ENCODE measurements around the gene JAK1. TPM values are rescaled to one million over a fixed set of nuclear protein-coding genes. Genes with fewer than 3 reads are reported as not detected.

The JAK1 gene
- total and polyA plus RNA-seq, 3 donors from 2014 or later, result 100 to 142 (median 117) TPM

GRCh38 chr1:64913361-64914015 is 52.9 kb downstream of the JAK1 start:
- no peak for DNase-seq
- 50 to 58% methylated on average over 3 of the region's 3 CpGs for WGBS, 2 donors
- no peaks in the 10 kb centered on the region for H3K36me3 ChIP-seq (ENCODE audit: low read depth, missing control alignments)
- H3K4me3 ChIP-seq, result no peak overlapping the region
- intact Hi-C loops (cut with DNase I; ENCODE audit: low total_unique reads), result no loop called here
- H3K4me1 ChIP-seq, result peaks cover 11% of the 10 kb centered on the region
- H3K27ac ChIP-seq, result peak overlapping the region in 1 of 2 donors; percentile 17
- no peak for TF ChIP-seq POLR2A (IDR thresholded peaks at IDR 0.05)
- no peak for TF ChIP-seq CTCF (IDR thresholded peaks at IDR 0.05)
- H3K27me3 ChIP-seq, result no peaks in the 10 kb centered on the region
- no peaks in the 10 kb centered on the region for H3K9me3 ChIP-seq

- no peaks in the 10 kb centered on the region for H3K36me3 ChIP-seq (ENCODE audit: low read depth, missing control alignments)
- intact Hi-C loops (cut with DNase I; ENCODE audit: low total_unique reads), result no loop called here
- TF ChIP-seq POLR2A (IDR thresholded peaks at IDR 0.05) (no peak), CTCF (IDR thresholded peaks at IDR 0.05) (no peak)
- H3K27ac ChIP-seq, result no peak overlapping the region
- DNase-seq, result no peak
- no peaks in the 10 kb centered on the region for H3K27me3 ChIP-seq
- H3K4me3 ChIP-seq, result no peak overlapping the region
- H3K4me1 ChIP-seq, result peaks cover 11% of the 10 kb centered on the region
- no peaks in the 10 kb centered on the region for H3K9me3 ChIP-seq
- WGBS, 2 donors, result 68 to 81% methylated on average over 2 of the region's 2 CpGs
Observed at GRCh38 chr1:64912191-64912590, 54.2 kb downstream of the JAK1 start.

GRCh38 chr1:64911326-64911725 is 55.0 kb downstream of the JAK1 start:
- Histone ChIP-seq H3K4me1 (peaks cover 7% of the 10 kb centered on the region), H3K4me3 (no peak overlapping the region), H3K36me3 (ENCODE audit: low read depth, missing control alignments) (no peaks in the 10 kb centered on the region), H3K27me3 (no peaks in the 10 kb centered on the region), H3K27ac (no peak overlapping the region), H3K9me3 (no peaks in the 10 kb centered on the region)
- 94% methylated on average over 3 of the region's 3 CpGs for WGBS, 2 donors
- intact Hi-C loops (cut with DNase I; ENCODE audit: low total_unique reads), result no loop called here
- TF ChIP-seq POLR2A (IDR thresholded peaks at IDR 0.05) (no peak), CTCF (IDR thresholded peaks at IDR 0.05) (no peak)
- no peak for DNase-seq

GRCh38 chr1:64909031-64909430 is 57.3 kb downstream of the JAK1 start:
- no peaks in the 10 kb centered on the region for H3K9me3 ChIP-seq
- H3K4me1 ChIP-seq, result no peaks in the 10 kb centered on the region
- WGBS, 2 donors, result 78 to 84% methylated on average over 7 of the region's 7 CpGs
- H3K36me3 ChIP-seq (ENCODE audit: low read depth, missing control alignments), result no peaks in the 10 kb centered on the region
- no peak overlapping the region for H3K27ac ChIP-seq
- no peak for DNase-seq
- intact Hi-C loops (cut with DNase I; ENCODE audit: low total_unique reads), result no loop called here
- no peak overlapping the region for H3K4me3 ChIP-seq
- H3K27me3 ChIP-seq, result no peaks in the 10 kb centered on the region
- TF ChIP-seq CTCF (IDR thresholded peaks at IDR 0.05), result no peak
- no peak for TF ChIP-seq POLR2A (IDR thresholded peaks at IDR 0.05)

- Histone ChIP-seq H3K27ac (no peak overlapping the region), H3K4me3 (no peak overlapping the region), H3K4me1 (no peaks in the 10 kb centered on the region), H3K9me3 (no peaks in the 10 kb centered on the region), H3K36me3 (ENCODE audit: low read depth, missing control alignments) (no peaks in the 10 kb centered on the region), H3K27me3 (no peaks in the 10 kb centered on the region)
- 96 to 97% methylated on average over 1 of the region's 1 CpG for WGBS, 2 donors
- intact Hi-C loops (cut with DNase I; ENCODE audit: low total_unique reads), result no loop called here
- no peak for DNase-seq
- TF ChIP-seq POLR2A (IDR thresholded peaks at IDR 0.05) (no peak), CTCF (IDR thresholded peaks at IDR 0.05) (no peak)
Observed at GRCh38 chr1:64908575-64908974, 57.8 kb downstream of the JAK1 start.
